Breast epithelium (tissue), 4 donors: ENCODE results near the gene CLSTN2. TPM values are rescaled to one million over a fixed set of nuclear protein-coding genes. Genes with fewer than 3 reads are reported as not detected.

Experiments used
- DNase-seq, 2 donors: peaks; one replicate each; pipeline ENCODE4 v3.0.0-alpha.2; 2019; ENCODE audit warnings: low spot score in 2 of 2
- H3K27ac ChIP-seq, 2 donors: fragments of 200-600 bp; sonication (generic) in 1 of 2; one replicate each; pipeline ENCODE4 v1.5.1; 2016 to 2019; ENCODE audit warnings: mild to moderate bottlenecking in 1 of 2
- H3K27me3 ChIP-seq, 2 donors: fragments of 200-600 bp; sonication (generic) in 1 of 2; one replicate each; pipeline versions ENCODE4 v1.5.1 to v1.6.0; 2017 to 2019; ENCODE audit warnings: control low read depth in 1 of 2, mild to moderate bottlenecking in 1 of 2
- H3K36me3 ChIP-seq: fragments of 200-600 bp; one replicate; pipeline ENCODE4 v1.5.1; 2019
- H3K4me1 ChIP-seq, 2 donors: fragments of 200-600 bp; sonication (generic); one replicate each; pipeline ENCODE4 v1.5.1; 2016 to 2019; ENCODE audit warnings: control low read depth in 1 of 2
- H3K4me3 ChIP-seq, 3 donors: fragments of 200-600 bp; sonication (generic); 1 replicate in 2 of 3; 2 replicates in 1 of 3; pipeline ENCODE4 v1.5.1; 2016 to 2019; ENCODE audit warnings: mild to moderate bottlenecking in 3 of 3, moderate library complexity in 2 of 3
- H3K9me3 ChIP-seq, 2 donors: fragments of 200-600 bp; sonication (generic) in 1 of 2; one replicate each; pipeline ENCODE4 v1.5.1; 2016 to 2019; ENCODE audit warnings: control low read depth in 1 of 2
- CTCF ChIP-seq, 3 donors: fragments of 450-650 bp; IDR thresholded peaks; one replicate each; pipeline ENCODE4 v1.5.1; 2016 to 2017; ENCODE audit warnings: antibody characterized with exemption in 3 of 3, mild to moderate bottlenecking in 3 of 3, moderate library complexity in 3 of 3
- POLR2A ChIP-seq: fragments of 450-650 bp; IDR thresholded peaks from one replicate; pipeline ENCODE4 v1.6.1; 2016; ENCODE audit warnings: antibody characterized with exemption, mild to moderate bottlenecking, moderate library complexity
- POLR2AphosphoS5 ChIP-seq, 3 donors: sonication (generic); formaldehyde crosslinking; IDR thresholded peaks; one replicate each; pipeline ENCODE4 v1.6.1; 2017; ENCODE audit warnings: antibody characterized with exemption in 3 of 3
- intact Hi-C: fragments of 100-400 bp; cut with DNase I; formaldehyde crosslinking; loops from one replicate; pipeline ENCODE4 v1.15.1; 2023; ENCODE audit warnings: low total_unique reads
- total RNA-seq, 3 donors: library from RNA; depleted of rRNA; stranded (reverse); fragments of >200 nt; gene quantifications; one replicate each; pipeline ENCODE4 v1.1.0, GENCODE V29; 2016

Gene CLSTN2
- total RNA-seq, 3 donors from 2014 or later = 15.5 to 75.5 (median 33.1) TPM

- Histone ChIP-seq H3K27ac (no peak overlapping the region), H3K4me1 (no peaks in the 10 kb centered on the region), H3K27me3 (no peaks in the 10 kb centered on the region), H3K4me3 (no peak overlapping the region), H3K36me3 (no peaks in the 10 kb centered on the region), H3K9me3 (no peaks in the 10 kb centered on the region)
- intact Hi-C loops = no loop called here
- TF ChIP-seq POLR2A = no peak
- TF ChIP-seq CTCF (IDR thresholded peaks at IDR 0.05) = no peak
- TF ChIP-seq POLR2AphosphoS5 (IDR thresholded peaks at IDR 0.05) = no peak
- DNase-seq = no peak
These were observed 532.2 kb downstream of the CLSTN2 start for GRCh38 chr3:140467104-140467577.

DNA sequence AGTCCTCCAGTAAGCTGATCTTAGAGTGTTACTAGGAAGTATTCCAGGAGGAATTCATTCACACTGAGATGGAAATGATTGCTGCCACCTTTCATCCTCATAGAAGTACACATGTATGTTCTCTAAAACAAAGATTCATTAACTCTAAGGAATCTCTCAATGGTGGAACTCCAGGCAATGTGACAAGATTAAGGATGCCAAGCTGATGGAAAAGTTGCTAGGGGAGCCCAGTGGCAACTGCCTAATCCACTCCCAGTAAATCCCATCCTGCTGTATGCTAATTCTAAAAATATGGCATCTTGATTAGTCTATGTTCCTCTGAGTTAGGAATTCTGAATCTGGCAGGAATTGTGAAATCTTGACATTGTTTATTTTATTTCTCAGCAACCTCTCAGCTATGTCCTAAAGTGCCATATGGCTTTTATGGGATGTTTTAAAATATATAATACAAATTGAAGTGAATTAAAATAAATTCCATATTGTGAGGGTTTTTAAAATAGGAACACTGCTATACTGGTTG, 532.9 kb downstream of the CLSTN2 start:
- Histone ChIP-seq H3K27me3 (no peaks in the 10 kb centered on the region), H3K36me3 (no peaks in the 10 kb centered on the region), H3K9me3 (no peaks in the 10 kb centered on the region), H3K27ac (no peak overlapping the region), H3K4me3 (no peak overlapping the region), H3K4me1 (no peaks in the 10 kb centered on the region)
- intact Hi-C loops = no loop called here
- TF ChIP-seq POLR2AphosphoS5 (IDR thresholded peaks at IDR 0.05) (no peak), POLR2A (no peak), CTCF (IDR thresholded peaks at IDR 0.05) (no peak)
- DNase-seq = no peak

- Histone ChIP-seq H3K27me3 (no peaks in the 10 kb centered on the region), H3K4me3 (no peak overlapping the region), H3K36me3 (no peaks in the 10 kb centered on the region), H3K27ac (no peak overlapping the region), H3K4me1 (no peaks in the 10 kb centered on the region), H3K9me3 (no peaks in the 10 kb centered on the region)
- no peak for TF ChIP-seq CTCF (IDR thresholded peaks at IDR 0.05)
- no peak for TF ChIP-seq POLR2AphosphoS5 (IDR thresholded peaks at IDR 0.05)
- TF ChIP-seq POLR2A = no peak
- intact Hi-C loops = no loop called here
- no peak for DNase-seq
These were observed 533.4 kb downstream of the CLSTN2 start for GRCh38 chr3:140468407-140468806.

DNA sequence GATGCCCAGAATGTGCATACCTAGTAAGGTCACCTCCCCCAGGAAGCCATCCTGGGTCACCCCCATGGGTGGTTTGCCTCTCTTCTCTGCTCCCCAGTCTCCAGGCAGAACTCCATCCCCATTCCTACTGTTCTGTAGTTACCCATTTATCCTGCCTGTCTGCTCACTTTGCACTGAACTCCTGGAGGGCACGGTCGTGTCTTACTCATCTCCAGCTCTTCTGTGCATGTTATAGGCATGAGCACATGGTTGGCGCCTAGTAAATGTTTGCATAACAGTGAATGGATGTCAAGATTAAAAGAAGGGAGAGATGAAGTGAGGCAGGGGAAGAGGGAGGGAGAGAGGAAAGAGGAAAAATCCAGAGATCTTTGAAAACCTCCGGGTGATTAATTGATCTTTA, 534.5 kb downstream of the CLSTN2 start:
- Histone ChIP-seq H3K9me3 (no peaks in the 10 kb centered on the region), H3K36me3 (no peaks in the 10 kb centered on the region), H3K4me3 (no peak overlapping the region), H3K27me3 (no peaks in the 10 kb centered on the region), H3K4me1 (no peaks in the 10 kb centered on the region), H3K27ac (no peak overlapping the region)
- intact Hi-C loops = no loop called here
- DNase-seq = no peak
- TF ChIP-seq POLR2AphosphoS5 (IDR thresholded peaks at IDR 0.05) (no peak), POLR2A (no peak), CTCF (IDR thresholded peaks at IDR 0.05) (no peak)

DNA sequence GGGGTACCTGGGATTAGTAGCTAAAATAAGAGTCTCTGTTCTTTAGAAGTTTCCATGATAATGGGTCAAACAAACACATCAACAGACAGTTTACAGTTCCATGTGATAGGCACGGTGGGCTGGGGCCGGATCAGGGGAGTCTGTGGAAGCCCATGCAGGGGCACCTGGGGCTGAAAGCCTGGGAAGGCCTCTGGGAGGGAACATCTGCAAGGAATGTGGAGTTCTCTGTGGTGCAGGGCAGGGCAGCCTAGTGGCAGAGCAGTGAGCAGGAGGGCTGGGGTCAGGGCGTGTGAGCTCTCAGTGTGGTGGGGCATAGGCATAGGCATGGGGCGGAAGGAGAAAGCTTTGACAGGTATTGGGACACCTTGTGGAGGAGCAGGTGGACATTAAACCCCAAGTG, 535.2 kb downstream of the CLSTN2 start:
- DNase-seq = no peak
- H3K27me3 ChIP-seq = no peaks in the 10 kb centered on the region
- H3K4me1 ChIP-seq = no peaks in the 10 kb centered on the region
- H3K36me3 ChIP-seq = no peaks in the 10 kb centered on the region
- intact Hi-C loops = loop anchor here (5.0 kb wide), 1 partner anchor 108 kb away; no protein-coding TSS in a partner anchor
- no peak for TF ChIP-seq CTCF (IDR thresholded peaks at IDR 0.05)
- TF ChIP-seq POLR2AphosphoS5 (IDR thresholded peaks at IDR 0.05) = no peak
- no peak for TF ChIP-seq POLR2A
- no peak overlapping the region for H3K27ac ChIP-seq
- H3K4me3 ChIP-seq = no peak overlapping the region
- no peaks in the 10 kb centered on the region for H3K9me3 ChIP-seq
